HepG2 (cell line): ENCODE data around the gene SOX5.

Experiments
- BHLHE40 ChIP-seq: IDR thresholded peaks from 2 replicates; pipeline ENCODE4 v1.6.1; 2011; ENCODE audit warnings: low read length, improper control_type of control experiment
- CC2D1A ChIP-seq: sonication (generic); formaldehyde crosslinking; IDR thresholded peaks from 2 replicates; pipeline ENCODE4 v1.8.1; 2023; ENCODE audit warnings: mild to moderate bottlenecking, missing genetic modification reagents
- EZH2 ChIP-seq: conservative IDR thresholded peaks from 2 replicates; pipeline ENCODE4 v1.6.1; 2012; ENCODE audit warnings: mild to moderate bottlenecking, low read depth, low read length, moderate library complexity
- MAFF ChIP-seq: IDR thresholded peaks from 2 replicates; pipeline ENCODE4 v1.6.1; 2011; ENCODE audit warnings: low read depth, low read length, improper control_type of control experiment
- POLR2A ChIP-seq, 2 experiments: IDR thresholded peaks; 2 replicates each; pipeline ENCODE4 v1.6.1; 2011; ENCODE audit warnings: low read depth in 2 of 2, low read length in 2 of 2, mild to moderate bottlenecking in 1 of 2, moderate library complexity in 1 of 2; ENCODE audit not compliant: insufficient read depth in 1 of 2
- RAD21 ChIP-seq: fragments of 450-650 bp; formaldehyde crosslinking; IDR thresholded peaks from 2 replicates; pipeline ENCODE4 v1.5.0; 2020; ENCODE audit warnings: mild to moderate bottlenecking
- ZNF160 ChIP-seq: sonication (generic); formaldehyde crosslinking; IDR thresholded peaks from 2 replicates; pipeline ENCODE4 v1.8.0; 2022; ENCODE audit warnings: mild to moderate bottlenecking, inconsistent platforms, missing genetic modification reagents
- ZNF230 ChIP-seq: sonication (generic); formaldehyde crosslinking; IDR thresholded peaks from 2 replicates; pipeline ENCODE4 v1.4.0; 2020; ENCODE audit warnings: mild to moderate bottlenecking, missing genetic modification reagents
- ZNF367 ChIP-seq: sonication (generic); formaldehyde crosslinking; IDR thresholded peaks from 2 replicates; pipeline ENCODE4 v1.4.0; 2020; ENCODE audit warnings: missing genetic modification reagents, borderline replicate concordance
- ZNF589 ChIP-seq: sonication (generic); formaldehyde crosslinking; conservative IDR thresholded peaks from 2 replicates; pipeline ENCODE4 v1.8.0; 2022; ENCODE audit warnings: mild to moderate bottlenecking, moderate library complexity, missing genetic modification reagents
- TF ChIP-seq, protein P1 (sequence below): sonication (generic); formaldehyde crosslinking; IDR thresholded peaks from 2 replicates; pipeline ENCODE4 v1.8.0; 2022; ENCODE audit warnings: missing genetic modification reagents, mild to moderate bottlenecking, borderline replicate concordance
- TF ChIP-seq, protein P2 (sequence below): sonication (generic); formaldehyde crosslinking; IDR thresholded peaks from 2 replicates; pipeline ENCODE4 v1.9.0; 2021; ENCODE audit warnings: missing genetic modification reagents, borderline replicate concordance
- TF ChIP-seq, protein P3 (sequence below): sonication (generic); formaldehyde crosslinking; IDR thresholded peaks from 2 replicates; pipeline ENCODE4 v1.4.0; 2020; ENCODE audit warnings: missing genetic modification reagents

GRCh38 chr12:23781118-23781517 is 168.4 kb downstream of the SOX5 start:
- TF ChIP-seq, protein P1, sequence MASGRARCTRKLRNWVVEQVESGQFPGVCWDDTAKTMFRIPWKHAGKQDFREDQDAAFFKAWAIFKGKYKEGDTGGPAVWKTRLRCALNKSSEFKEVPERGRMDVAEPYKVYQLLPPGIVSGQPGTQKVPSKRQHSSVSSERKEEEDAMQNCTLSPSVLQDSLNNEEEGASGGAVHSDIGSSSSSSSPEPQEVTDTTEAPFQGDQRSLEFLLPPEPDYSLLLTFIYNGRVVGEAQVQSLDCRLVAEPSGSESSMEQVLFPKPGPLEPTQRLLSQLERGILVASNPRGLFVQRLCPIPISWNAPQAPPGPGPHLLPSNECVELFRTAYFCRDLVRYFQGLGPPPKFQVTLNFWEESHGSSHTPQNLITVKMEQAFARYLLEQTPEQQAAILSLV (CRISPR knock-in tag): no peak
- TF ChIP-seq, protein P2, sequence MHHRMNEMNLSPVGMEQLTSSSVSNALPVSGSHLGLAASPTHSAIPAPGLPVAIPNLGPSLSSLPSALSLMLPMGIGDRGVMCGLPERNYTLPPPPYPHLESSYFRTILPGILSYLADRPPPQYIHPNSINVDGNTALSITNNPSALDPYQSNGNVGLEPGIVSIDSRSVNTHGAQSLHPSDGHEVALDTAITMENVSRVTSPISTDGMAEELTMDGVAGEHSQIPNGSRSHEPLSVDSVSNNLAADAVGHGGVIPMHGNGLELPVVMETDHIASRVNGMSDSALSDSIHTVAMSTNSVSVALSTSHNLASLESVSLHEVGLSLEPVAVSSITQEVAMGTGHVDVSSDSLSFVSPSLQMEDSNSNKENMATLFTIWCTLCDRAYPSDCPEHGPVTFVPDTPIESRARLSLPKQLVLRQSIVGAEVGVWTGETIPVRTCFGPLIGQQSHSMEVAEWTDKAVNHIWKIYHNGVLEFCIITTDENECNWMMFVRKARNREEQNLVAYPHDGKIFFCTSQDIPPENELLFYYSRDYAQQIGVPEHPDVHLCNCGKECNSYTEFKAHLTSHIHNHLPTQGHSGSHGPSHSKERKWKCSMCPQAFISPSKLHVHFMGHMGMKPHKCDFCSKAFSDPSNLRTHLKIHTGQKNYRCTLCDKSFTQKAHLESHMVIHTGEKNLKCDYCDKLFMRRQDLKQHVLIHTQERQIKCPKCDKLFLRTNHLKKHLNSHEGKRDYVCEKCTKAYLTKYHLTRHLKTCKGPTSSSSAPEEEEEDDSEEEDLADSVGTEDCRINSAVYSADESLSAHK (CRISPR knock-in tag): no peak
- TF ChIP-seq ZNF160: no peak
- no peak for TF ChIP-seq MAFF
- TF ChIP-seq BHLHE40: no peak
- no peak for TF ChIP-seq ZNF367 (CRISPR knock-in tag)
- no peak for TF ChIP-seq POLR2A (IDR thresholded peaks at IDR 0.05; ENCODE audit: insufficient read depth in 1 of 2, low read depth in 2 of 2, low read length in 2 of 2)
- TF ChIP-seq EZH2: no peak
- TF ChIP-seq ZNF589 (CRISPR knock-in tag): no peak
- TF ChIP-seq RAD21: no peak
- TF ChIP-seq, protein P3, sequence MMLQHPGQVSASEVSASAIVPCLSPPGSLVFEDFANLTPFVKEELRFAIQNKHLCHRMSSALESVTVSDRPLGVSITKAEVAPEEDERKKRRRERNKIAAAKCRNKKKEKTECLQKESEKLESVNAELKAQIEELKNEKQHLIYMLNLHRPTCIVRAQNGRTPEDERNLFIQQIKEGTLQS: no peak
- no peak for TF ChIP-seq CC2D1A (CRISPR knock-in tag)
- no peak for TF ChIP-seq ZNF230 (CRISPR knock-in tag)
